GM12891 (cell line): Measurements from ENCODE around the gene KIFC3.

Experiments used
- PAX5 ChIP-seq: IDR thresholded peaks from 2 replicates; pipeline ENCODE4 v1.6.1; 2011; ENCODE audit warnings: low read length, moderate library complexity, mild to moderate bottlenecking; ENCODE audit not compliant: insufficient read depth, severe bottlenecking
- POLR2A ChIP-seq: IDR thresholded peaks from 2 replicates; pipeline ENCODE4 v1.6.1; 2011; ENCODE audit warnings: low read depth, low read length, control low read depth
- POLR2AphosphoS5 ChIP-seq: IDR thresholded peaks from 2 replicates; pipeline ENCODE4 v1.6.1; 2011; ENCODE audit warnings: low read depth, low read length, control low read depth
- POU2F2 ChIP-seq: IDR thresholded peaks from 2 replicates; pipeline ENCODE4 v1.6.1; 2011; ENCODE audit warnings: low read depth, mild to moderate bottlenecking, control low read depth, low read length, moderate library complexity
- SPI1 ChIP-seq: IDR thresholded peaks from 2 replicates; pipeline ENCODE4 v1.6.1; 2011; ENCODE audit warnings: low read depth, low read length, control low read depth
- TAF1 ChIP-seq: IDR thresholded peaks from 2 replicates; pipeline ENCODE4 v1.6.1; 2011; ENCODE audit warnings: low read depth, low read length, control low read depth

- TF ChIP-seq TAF1 = no peak
- no peak for TF ChIP-seq POLR2A
- no peak for TF ChIP-seq POLR2AphosphoS5
- no peak for TF ChIP-seq PAX5
- no peak for TF ChIP-seq SPI1
- no peak for TF ChIP-seq POU2F2
Observed at GRCh38 chr16:57743458-57743857, 58.8 kb downstream of the KIFC3 start.
